SK-N-SH treated with all-trans-retinoic acid at 6 μM for 48 hours (cell line): ENCODE measurements around the gene ECI2.

Experiments used
- GLIS3 ChIP-seq: fragments of 250-450 bp; sonication (Bioruptor Pico); IDR thresholded peaks from 2 replicates; pipeline ENCODE4 v1.5.0; 2020; ENCODE audit warnings: mild to moderate bottlenecking, moderate library complexity
- TF ChIP-seq, protein P1 (sequence below): fragments of 250-450 bp; sonication (Bioruptor Pico); IDR thresholded peaks from 2 replicates; pipeline ENCODE4 v1.5.1; 2020; ENCODE audit warnings: low read depth, mild to moderate bottlenecking, moderate library complexity

DNA sequence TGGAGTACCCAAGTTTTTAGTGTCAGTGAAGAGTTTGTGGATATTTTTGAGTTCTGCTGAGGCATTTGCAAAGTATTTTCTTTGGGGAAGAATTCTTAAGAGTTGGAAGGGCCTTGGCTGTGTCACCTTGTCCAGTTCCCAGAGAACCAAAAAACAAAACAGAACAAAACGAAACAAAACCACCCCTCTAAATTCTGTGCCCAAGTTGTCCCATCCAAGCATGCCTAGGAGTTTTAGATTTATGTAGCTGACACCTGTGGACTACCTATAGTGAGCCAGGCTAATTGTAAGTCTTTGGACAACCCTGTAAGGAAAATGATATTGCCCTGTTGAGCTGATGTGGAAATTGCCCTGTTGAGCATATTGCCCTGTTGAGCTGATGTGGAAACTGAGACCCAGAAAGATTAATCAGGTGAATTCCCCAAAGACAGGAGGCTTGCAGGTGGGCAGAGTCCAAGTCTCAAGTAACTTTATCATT is 1.0 kb upstream of the ECI2 start:
- TF ChIP-seq GLIS3 (CRISPR knock-in tag): no peak
- TF ChIP-seq, protein P1, sequence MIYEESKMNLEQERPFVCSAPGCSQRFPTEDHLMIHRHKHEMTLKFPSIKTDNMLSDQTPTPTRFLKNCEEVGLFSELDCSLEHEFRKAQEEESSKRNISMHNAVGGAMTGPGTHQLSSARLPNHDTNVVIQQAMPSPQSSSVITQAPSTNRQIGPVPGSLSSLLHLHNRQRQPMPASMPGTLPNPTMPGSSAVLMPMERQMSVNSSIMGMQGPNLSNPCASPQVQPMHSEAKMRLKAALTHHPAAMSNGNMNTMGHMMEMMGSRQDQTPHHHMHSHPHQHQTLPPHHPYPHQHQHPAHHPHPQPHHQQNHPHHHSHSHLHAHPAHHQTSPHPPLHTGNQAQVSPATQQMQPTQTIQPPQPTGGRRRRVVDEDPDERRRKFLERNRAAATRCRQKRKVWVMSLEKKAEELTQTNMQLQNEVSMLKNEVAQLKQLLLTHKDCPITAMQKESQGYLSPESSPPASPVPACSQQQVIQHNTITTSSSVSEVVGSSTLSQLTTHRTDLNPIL (CRISPR knock-in tag): no peak
